HepG2 (cell line): ENCODE results near the gene AGRN. TPM values are rescaled to one million over a fixed set of nuclear protein-coding genes. Genes with fewer than 3 reads are reported as not detected.

Experiments used
- ATAC-seq: fragments of 200-7000 bp; cut with Tn5 transposase; 3 replicates; pipeline ENCODE4 v1.9.1; 2020; ENCODE audit warnings: mild to moderate bottlenecking, moderate library complexity
- BruUV-seq: library from RNA; stranded (reverse); fragments of 400-500 nt; replicated peaks from 2 replicates; lab custom pipeline; 2021; lab: Mats Ljungman, UMichigan
- CTCF ChIA-PET: fragments of 300-600 bp; formaldehyde crosslinking; extraction: SDS; loops from one replicate; lab custom pipeline; 2021; ENCODE audit warnings: low total read pairs, inconsistent platforms, low intra/inter-chr PET ratio; lab: Yijun Ruan, JAX
- POLR2A ChIA-PET: fragments of 350-600 bp; sonication (Branson Sonifier 250); formaldehyde crosslinking; loops from one replicate; lab custom pipeline; 2020; ENCODE audit warnings: antibody characterized with exemption, inconsistent platforms; lab: Yijun Ruan, JAX
- DNase-seq: peaks from one replicate; pipeline ENCODE4 v3.0.0-alpha.2; 2015; ENCODE audit warnings: low spot score
- FAIRE-seq: peaks from 3 replicates; lab custom pipeline; 2011; peaks lifted over from hg19 to GRCh38; lab: Jason Lieb, UNC
- H2AFZ ChIP-seq: one replicate; pipeline ENCODE4 v1.6.1; 2011; ENCODE audit warnings: low read length, inconsistent platforms
- H3K27ac ChIP-seq: fragments of 300-600 bp; 3 replicates; pipeline ENCODE4 v1.8.0; 2011; ENCODE audit warnings: mixed run types, mild to moderate bottlenecking, mixed read lengths, low read length, inconsistent platforms; ENCODE audit not compliant: insufficient read depth; ENCODE audit errors: extremely low read length
- H3K27me3 ChIP-seq, 2 experiments: fragments of 200-600 bp in 1 of 2; 2 replicates in 1 of 2; 3 replicates in 1 of 2; pipeline versions ENCODE4 v1.6.0 to v1.8.0; 2011; ENCODE audit warnings: low read length in 2 of 2, mild to moderate bottlenecking in 2 of 2, moderate library complexity in 2 of 2, inconsistent platforms in 1 of 2; ENCODE audit not compliant: insufficient read depth in 2 of 2, control insufficient read depth in 1 of 2
- H3K36me3 ChIP-seq, 2 experiments: fragments of 200-600 bp in 1 of 2; replicated peaks in 1 of 2; 2 replicates in 1 of 2; 3 replicates in 1 of 2; pipeline versions ENCODE4 v1.5.1 to v1.8.0; 2011; ENCODE audit warnings: low read length in 2 of 2, inconsistent platforms in 1 of 2; ENCODE audit not compliant: insufficient read depth in 2 of 2, control insufficient read depth in 1 of 2
- H3K4me1 ChIP-seq: 2 replicates; pipeline ENCODE4 v1.5.1; 2012; ENCODE audit warnings: low read length, inconsistent platforms; ENCODE audit not compliant: insufficient read depth
- H3K4me2 ChIP-seq: 2 replicates; pipeline ENCODE4 v1.6.0; 2011; ENCODE audit warnings: low read depth, low read length, inconsistent platforms
- H3K4me3 ChIP-seq, 3 experiments: fragments of 200-600 bp in 1 of 3; sonication (generic), shearing (Covaris generic) in 1 of 3; replicated peaks in 1 of 3; 2 replicates each; pipeline ENCODE4 v1.5.1; 2011 to 2016; ENCODE audit warnings: low read length in 3 of 3, inconsistent platforms in 2 of 3, low read depth in 2 of 3, mild to moderate bottlenecking in 2 of 3, control low read depth in 1 of 3, mixed read lengths in 1 of 3; ENCODE audit not compliant: insufficient read depth in 1 of 3
- H3K79me2 ChIP-seq: one replicate; pipeline ENCODE4 v1.6.1; 2011; ENCODE audit warnings: low read length, inconsistent platforms; ENCODE audit not compliant: insufficient read depth
- H3K9ac ChIP-seq: 2 replicates; pipeline ENCODE4 v1.6.0; 2011; ENCODE audit warnings: mild to moderate bottlenecking, low read depth, low read length, inconsistent platforms; ENCODE audit not compliant: insufficient read depth
- H3K9me3 ChIP-seq: 2 replicates; pipeline ENCODE4 v1.5.1; 2012; ENCODE audit warnings: mild to moderate bottlenecking, low read length
- H4K20me1 ChIP-seq: 2 replicates; pipeline ENCODE4 v1.6.0; 2011; ENCODE audit warnings: inconsistent platforms, mild to moderate bottlenecking, low read length, moderate library complexity; ENCODE audit not compliant: insufficient read depth
- CENPBD1 ChIP-seq: sonication (generic); formaldehyde crosslinking; IDR thresholded peaks from 2 replicates; pipeline ENCODE4 v1.8.0; 2022; ENCODE audit warnings: missing genetic modification reagents, low read depth, mild to moderate bottlenecking, borderline replicate concordance
- HDAC2 ChIP-seq: sonication (generic); formaldehyde crosslinking; IDR thresholded peaks from 2 replicates; pipeline ENCODE4 v1.4.0; 2020; ENCODE audit warnings: missing genetic modification reagents
- HOXA5 ChIP-seq: sonication (generic); formaldehyde crosslinking; IDR thresholded peaks from 2 replicates; pipeline ENCODE4 v1.4.0; 2020; ENCODE audit warnings: missing genetic modification reagents
- MTF1 ChIP-seq: sonication (generic); formaldehyde crosslinking; IDR thresholded peaks from 2 replicates; pipeline ENCODE4 v1.5.0; 2020; ENCODE audit warnings: missing genetic modification reagents
- NKX3-1 ChIP-seq: sonication (generic); formaldehyde crosslinking; IDR thresholded peaks from 2 replicates; pipeline ENCODE4 v1.5.0; 2020; ENCODE audit warnings: missing genetic modification reagents
- RARG ChIP-seq: sonication (generic); formaldehyde crosslinking; IDR thresholded peaks from 2 replicates; pipeline ENCODE4 v1.4.0; 2020; ENCODE audit warnings: low read depth, mild to moderate bottlenecking, missing genetic modification reagents
- SMAD3 ChIP-seq: sonication (generic); formaldehyde crosslinking; IDR thresholded peaks from 2 replicates; pipeline ENCODE4 v1.4.0; 2020; ENCODE audit warnings: missing genetic modification reagents
- YEATS2 ChIP-seq: sonication (generic); formaldehyde crosslinking; IDR thresholded peaks from 2 replicates; pipeline ENCODE4 v1.4.0; 2020; ENCODE audit warnings: missing genetic modification reagents, borderline replicate concordance
- ZBTB2 ChIP-seq: sonication (generic); formaldehyde crosslinking; IDR thresholded peaks from 2 replicates; pipeline ENCODE4 v1.8.0; 2022; ENCODE audit warnings: low read depth, missing genetic modification reagents
- ZBTB33 ChIP-seq: sonication (generic); formaldehyde crosslinking; IDR thresholded peaks from 2 replicates; pipeline ENCODE4 v1.4.0; 2020; ENCODE audit warnings: missing genetic modification reagents
- WGBS: methylation state at CpG from one replicate; pipeline ENCODE4 v1.1.6; 2017; ENCODE audit warnings: low lambda C conversion rate; 5-methylcytosine and 5-hydroxymethylcytosine counted together
- in situ Hi-C: cut with HindIII; loops from 2 replicates; pipeline ENCODE4 v1.10.0; 2017; ENCODE audit warnings: low pct_unique_long_range_greater_than_20kb; ENCODE audit not compliant: extremely low pct_ligation_motif_present
- intact Hi-C: fragments of 100-400 bp; cut with micrococcal nuclease; formaldehyde crosslinking; loops from one replicate; pipeline ENCODE4 v1.10.0; 2022; ENCODE audit not compliant: unreplicated experiment
- polyA plus RNA-seq, 8 experiments: library from polyadenylated mRNA; depleted of rRNA in 3 of 8; stranded (reverse) in 7 of 8; unstranded in 1 of 8; fragments of >200 nt; fragmentation: Illumina TruSeq in 4 of 8; extraction: Trizol in 4 of 8; gene quantifications; 2 replicates each; pipeline versions ENCODE4 v1.2.1 to v1.2.3, GENCODE V29; 2011 to 2016; ENCODE audit warnings: low read depth in 4 of 8, missing spikeins in 1 of 8, mixed read lengths in 1 of 8; ENCODE audit not compliant: insufficient read depth in 1 of 8
- total RNA-seq, 5 experiments: library from RNA; depleted of rRNA; stranded (reverse); fragments of >200 nt; fragmentation: Illumina TruSeq; extraction: Trizol; gene quantifications; 2 replicates each; pipeline ENCODE4 v1.2.3, GENCODE V29; 2016; ENCODE audit warnings: low read depth in 1 of 5
- TF ChIP-seq, protein P1 (sequence below): sonication (generic); formaldehyde crosslinking; IDR thresholded peaks from 2 replicates; pipeline ENCODE4 v1.4.0; 2020; ENCODE audit warnings: mild to moderate bottlenecking, low read depth, missing genetic modification reagents
- TF ChIP-seq, protein P2 (sequence below): sonication (generic); formaldehyde crosslinking; IDR thresholded peaks from 2 replicates; pipeline ENCODE4 v1.5.0; 2020; ENCODE audit warnings: missing genetic modification reagents
- TF ChIP-seq, protein P3 (sequence below): sonication (generic); formaldehyde crosslinking; IDR thresholded peaks from 2 replicates; pipeline ENCODE4 v1.8.0; 2022; ENCODE audit warnings: mild to moderate bottlenecking, missing genetic modification reagents; ENCODE audit not compliant: insufficient replicate concordance

Gene AGRN
- total and polyA plus RNA-seq, 2 of the 13 experiments (the other 11 are each of a cell fraction or from before 2014, with no cell fraction given): 29.8 to 65.2 TPM

- Histone ChIP-seq H2AFZ (no peak overlapping the region), H3K4me3 (peak overlapping the region; percentile 63 to 78 (median 78)), H3K9me3 (no peaks in the 10 kb centered on the region), H4K20me1 (peaks cover 4% of the 10 kb centered on the region; the same call in 1 of the 2 replicates), H3K27ac (peak overlapping the region; percentile 97), H3K79me2 (peaks cover 15% of the 10 kb centered on the region), H3K9ac (peak overlapping the region; percentile 97), H3K4me2 (peak overlapping the region; percentile 92), H3K27me3 (no peaks in the 10 kb centered on the region), H3K36me3 (no peaks in the 10 kb centered on the region), H3K4me1 (peaks cover 63% of the 10 kb centered on the region)
- ChIA-PET POLR2A (interaction anchor here (0.7 to 3.2 kb wide), 9 partner anchors 13 to 231 kb away, joined by 3 to 13 read pairs (median 4); partner anchors contain the start of genes AGRN, ISG15 and PERM1), CTCF (interaction anchor here (1.9 kb wide), 1 partner anchor 16 kb away, joined by 5 read pairs; no protein-coding TSS in a partner anchor)
- intact Hi-C loops: loop anchor here (10.0 kb wide), 1 partner anchor 234 kb away; the partner anchor contains the start of genes B3GALT6 and SDF4
- DNase-seq (peak; percentile 55), ATAC-seq (peak; percentile 53), FAIRE-seq (no peak)
- BruUV-seq: TSS peak; percentile 81
- in situ Hi-C loops: no loop called here
- WGBS: 0% methylated on average over 11 of the region's 75 CpGs
- TF ChIP-seq SMAD3 (CRISPR knock-in tag): 0 out of 2 replicates have a peak, but pooled peaks have one; percentile 21
- TF ChIP-seq HOXA5 (CRISPR knock-in tag): 0 out of 2 replicates have a peak, but pooled peaks have one; percentile 22
- TF ChIP-seq HDAC2: peak; percentile 78
- TF ChIP-seq YEATS2 (CRISPR knock-in tag): 0 out of 2 replicates have a peak, but pooled peaks have one; percentile 13
- no peak for TF ChIP-seq CENPBD1 (CRISPR knock-in tag)
- TF ChIP-seq, protein P1, sequence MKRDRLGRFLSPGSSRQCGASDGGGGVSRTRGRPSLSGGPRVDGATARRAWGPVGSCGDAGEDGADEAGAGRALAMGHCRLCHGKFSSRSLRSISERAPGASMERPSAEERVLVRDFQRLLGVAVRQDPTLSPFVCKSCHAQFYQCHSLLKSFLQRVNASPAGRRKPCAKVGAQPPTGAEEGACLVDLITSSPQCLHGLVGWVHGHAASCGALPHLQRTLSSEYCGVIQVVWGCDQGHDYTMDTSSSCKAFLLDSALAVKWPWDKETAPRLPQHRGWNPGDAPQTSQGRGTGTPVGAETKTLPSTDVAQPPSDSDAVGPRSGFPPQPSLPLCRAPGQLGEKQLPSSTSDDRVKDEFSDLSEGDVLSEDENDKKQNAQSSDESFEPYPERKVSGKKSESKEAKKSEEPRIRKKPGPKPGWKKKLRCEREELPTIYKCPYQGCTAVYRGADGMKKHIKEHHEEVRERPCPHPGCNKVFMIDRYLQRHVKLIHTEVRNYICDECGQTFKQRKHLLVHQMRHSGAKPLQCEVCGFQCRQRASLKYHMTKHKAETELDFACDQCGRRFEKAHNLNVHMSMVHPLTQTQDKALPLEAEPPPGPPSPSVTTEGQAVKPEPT (CRISPR knock-in tag): peak; percentile 92; the same call in 1 of the 2 replicates
- TF ChIP-seq NKX3-1: peak; percentile 19; the same call in 1 of the 2 replicates
- TF ChIP-seq, protein P2, sequence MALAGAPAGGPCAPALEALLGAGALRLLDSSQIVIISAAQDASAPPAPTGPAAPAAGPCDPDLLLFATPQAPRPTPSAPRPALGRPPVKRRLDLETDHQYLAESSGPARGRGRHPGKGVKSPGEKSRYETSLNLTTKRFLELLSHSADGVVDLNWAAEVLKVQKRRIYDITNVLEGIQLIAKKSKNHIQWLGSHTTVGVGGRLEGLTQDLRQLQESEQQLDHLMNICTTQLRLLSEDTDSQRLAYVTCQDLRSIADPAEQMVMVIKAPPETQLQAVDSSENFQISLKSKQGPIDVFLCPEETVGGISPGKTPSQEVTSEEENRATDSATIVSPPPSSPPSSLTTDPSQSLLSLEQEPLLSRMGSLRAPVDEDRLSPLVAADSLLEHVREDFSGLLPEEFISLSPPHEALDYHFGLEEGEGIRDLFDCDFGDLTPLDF: no peak
- no peak; the same call in 1 of the 2 replicates for TF ChIP-seq RARG (CRISPR knock-in tag)
- TF ChIP-seq ZBTB33 (CRISPR knock-in tag): peak; percentile 64; the same call in 1 of the 2 replicates
- no peak for TF ChIP-seq MTF1 (CRISPR knock-in tag)
- TF ChIP-seq ZBTB2 (CRISPR knock-in tag): no peak; the same call in 1 of the 2 replicates
- TF ChIP-seq, protein P3, sequence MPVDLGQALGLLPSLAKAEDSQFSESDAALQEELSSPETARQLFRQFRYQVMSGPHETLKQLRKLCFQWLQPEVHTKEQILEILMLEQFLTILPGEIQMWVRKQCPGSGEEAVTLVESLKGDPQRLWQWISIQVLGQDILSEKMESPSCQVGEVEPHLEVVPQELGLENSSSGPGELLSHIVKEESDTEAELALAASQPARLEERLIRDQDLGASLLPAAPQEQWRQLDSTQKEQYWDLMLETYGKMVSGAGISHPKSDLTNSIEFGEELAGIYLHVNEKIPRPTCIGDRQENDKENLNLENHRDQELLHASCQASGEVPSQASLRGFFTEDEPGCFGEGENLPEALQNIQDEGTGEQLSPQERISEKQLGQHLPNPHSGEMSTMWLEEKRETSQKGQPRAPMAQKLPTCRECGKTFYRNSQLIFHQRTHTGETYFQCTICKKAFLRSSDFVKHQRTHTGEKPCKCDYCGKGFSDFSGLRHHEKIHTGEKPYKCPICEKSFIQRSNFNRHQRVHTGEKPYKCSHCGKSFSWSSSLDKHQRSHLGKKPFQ (CRISPR knock-in tag): peak; percentile 56
These were observed 19.4 kb upstream of the AGRN start for GRCh38 chr1:1000357-1001056.
